NCI-H2107 treated with DMSO at 0.1 percent for 48 hours (cell line): ENCODE results near the gene IRF4.
"Not testable (repeated sequence)": the region's sequence is repeated elsewhere in the genome, so short reads cannot be mapped to it uniquely, and the experiment has no call there.

ENCODE experiments used
- DNase-seq: peaks from one replicate; lab custom pipeline; 2025; ENCODE audit not compliant: unreplicated experiment; lab: John Stamatoyannopoulos, UW

The IRF4 gene

DNA sequence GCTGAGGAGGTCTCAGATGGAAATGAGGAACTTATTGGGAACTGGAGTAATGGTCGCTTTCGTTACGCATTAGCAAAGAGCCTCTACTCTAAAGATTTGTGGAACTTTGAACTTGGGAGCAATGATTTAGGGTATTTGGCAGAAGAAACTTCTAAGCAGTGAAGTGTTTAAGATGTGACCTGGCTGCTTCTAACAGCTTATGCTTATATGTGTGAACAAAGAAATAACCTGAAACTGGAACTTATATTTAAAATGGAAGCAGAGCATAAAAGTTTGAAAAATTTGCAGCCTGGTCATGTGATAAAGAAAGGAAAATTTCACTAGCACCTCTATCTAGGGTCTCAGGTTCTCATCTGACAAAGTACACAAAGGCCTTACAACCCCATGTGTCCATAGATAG is 23.5 kb downstream of the IRF4 start:
- DNase-seq, result no peak

DNA sequence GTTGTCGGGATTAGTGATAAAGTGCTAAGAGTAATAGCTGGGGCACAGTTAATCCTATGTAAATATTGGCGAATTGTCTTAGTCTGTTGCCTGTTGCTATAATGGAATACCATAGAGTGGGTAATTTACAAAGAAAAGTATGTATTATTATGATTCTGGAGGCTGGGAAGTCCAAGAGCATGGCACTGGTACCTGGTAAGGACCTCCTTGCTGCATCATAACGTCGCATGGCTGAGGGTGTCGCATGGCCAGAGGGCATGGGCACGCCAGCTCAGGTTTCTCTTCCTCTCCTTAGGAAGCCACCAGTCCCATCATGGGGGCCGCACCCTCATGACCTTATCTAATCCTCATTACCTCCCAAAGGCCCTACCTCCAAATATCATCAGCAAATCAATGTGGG is 29.7 kb downstream of the IRF4 start:
- DNase-seq, result no peak

DNA sequence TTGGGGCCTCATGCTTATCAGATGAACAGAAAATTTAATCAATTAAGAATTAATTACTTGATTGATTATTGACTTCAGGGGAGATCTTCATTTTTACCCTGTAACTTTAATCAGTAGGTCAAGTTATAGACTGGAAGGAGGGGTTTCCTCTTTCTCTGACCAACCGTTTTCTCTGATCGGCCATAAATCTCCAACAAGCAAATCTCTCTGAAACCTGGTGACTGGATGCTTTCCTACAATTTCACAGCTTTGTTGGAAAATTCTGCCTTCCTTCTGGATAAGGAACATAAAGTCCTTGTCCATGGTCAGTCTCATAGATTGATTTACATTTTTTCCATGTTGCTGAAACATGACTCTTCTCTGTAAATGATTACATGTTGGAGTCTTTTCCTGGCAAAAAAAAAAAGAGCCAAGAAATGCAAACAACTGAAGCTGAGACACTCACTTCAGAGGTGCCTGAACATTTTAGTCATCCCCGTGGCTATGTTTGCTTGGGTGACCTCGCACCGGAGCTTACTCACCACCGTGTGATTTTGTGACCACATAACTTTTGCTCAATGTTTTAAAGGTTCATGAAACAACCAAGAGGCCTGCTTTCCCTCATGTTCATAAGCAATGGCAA is 31.0 kb downstream of the IRF4 start:
- no peak for DNase-seq

DNA sequence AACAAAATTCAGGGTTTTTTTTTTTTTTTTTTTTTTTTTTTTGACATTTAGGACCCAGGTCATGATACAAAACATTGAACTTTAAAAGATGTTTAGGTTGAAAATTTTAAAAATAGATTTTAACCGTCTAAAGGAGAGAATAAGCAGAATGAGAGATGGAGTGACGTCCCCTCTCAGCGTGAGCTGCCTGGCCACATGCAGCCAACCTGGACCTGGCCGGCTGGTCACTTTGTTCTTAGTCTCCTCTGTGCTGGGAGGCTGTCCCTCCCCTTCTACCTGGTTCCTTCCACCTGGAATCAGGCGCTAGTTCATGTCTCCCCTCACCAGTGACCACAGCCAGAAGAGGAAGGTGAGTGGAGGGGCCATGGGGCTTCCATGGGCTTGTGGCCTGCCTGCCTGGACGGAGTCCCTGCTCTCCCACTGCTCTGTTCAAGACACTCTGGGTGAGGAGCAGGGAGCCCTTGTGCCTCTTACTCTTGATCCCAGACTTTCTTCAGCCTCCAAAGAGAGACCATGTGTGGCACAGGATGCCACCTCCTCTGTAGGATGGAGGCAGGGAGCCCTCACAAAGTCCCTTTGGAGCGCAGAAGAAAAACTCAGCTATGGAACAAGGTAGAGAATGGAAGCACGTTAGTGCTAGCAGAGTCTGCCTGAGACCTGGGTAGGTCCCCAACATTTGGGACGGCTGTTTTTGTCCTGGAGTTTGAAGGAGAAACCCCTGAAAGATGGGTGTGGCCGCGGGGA is 31.7 kb downstream of the IRF4 start:
- no peak for DNase-seq

DNA sequence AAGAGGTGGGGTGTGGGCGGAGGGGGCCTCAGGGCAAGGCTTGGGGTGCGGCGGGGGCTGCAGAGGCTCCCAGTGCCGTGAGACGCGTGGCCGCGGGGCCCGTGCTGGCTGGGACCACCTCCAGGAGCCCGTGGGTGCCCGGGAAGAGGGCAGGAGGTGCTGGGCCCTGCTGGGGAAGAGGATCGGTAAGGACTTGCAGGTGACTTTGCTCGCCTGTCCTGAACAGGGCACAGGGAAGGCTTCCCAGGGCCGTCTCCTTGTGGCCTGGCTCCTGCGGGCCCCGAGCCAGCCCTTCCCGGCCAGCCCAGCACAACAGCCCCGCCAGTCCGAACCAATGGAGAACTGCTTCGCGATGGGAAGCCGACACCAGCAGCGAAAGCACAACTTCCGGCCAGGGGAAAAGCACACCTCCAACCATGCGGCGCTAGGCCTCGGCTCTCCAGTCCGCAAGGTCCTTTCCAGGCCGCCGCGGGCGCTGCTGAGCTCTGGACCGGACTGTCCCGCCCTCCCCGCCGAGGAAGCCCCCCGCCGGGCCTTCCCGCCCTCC is 32.3 kb downstream of the IRF4 start:
- DNase-seq, result no peak

DNA sequence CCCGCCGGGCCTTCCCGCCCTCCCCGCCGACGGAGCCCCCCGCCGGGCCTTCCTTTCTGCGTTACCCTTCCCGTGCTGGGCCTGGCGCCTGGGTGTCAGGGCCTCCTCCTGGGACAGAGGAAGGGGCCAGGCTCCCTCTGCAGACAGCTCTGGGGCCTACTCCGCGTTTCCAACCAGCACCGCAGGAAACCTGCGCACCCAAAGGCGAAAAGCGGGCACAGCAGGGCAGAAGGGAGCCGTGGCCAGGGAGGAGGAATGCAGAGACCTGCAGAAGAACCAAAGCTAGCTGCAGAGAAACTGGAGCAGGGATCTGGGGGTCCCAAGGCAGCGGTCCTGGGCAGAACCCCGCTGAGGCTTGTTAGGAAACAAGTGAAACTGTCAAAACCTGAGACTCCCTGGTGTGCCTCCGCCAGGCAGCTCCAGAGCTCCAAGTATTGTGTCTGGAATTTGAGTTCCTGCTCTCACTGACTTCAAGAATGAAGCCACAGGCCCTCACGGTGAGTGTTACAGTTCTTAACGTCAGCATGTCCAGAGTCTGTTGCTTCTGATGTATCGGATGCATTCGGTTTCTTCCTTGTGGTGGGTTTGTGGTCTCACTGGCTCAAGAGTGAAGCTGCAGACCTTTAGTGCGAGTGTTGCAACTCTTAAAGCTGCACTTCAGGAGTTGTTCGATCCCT is 33.3 kb downstream of the IRF4 start:
- DNase-seq, result no peak

DNA sequence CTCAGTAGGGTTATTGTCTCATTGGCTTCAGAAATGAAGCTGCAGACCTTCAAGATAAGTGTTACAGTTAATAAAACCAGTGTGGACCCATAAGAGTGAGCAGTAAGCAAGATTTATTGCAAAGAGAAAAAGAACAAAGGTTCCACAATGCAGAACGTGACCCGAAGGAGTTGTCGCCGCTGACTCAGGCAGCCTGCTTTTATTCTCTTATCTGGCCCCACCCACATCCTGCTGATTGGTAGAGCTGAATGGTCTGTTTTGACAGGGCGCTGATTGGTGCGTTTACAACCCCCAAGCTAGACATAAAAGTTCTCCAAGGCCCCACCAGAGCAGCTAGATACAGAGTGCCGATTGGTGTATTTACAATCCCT is 33.9 kb downstream of the IRF4 start:
- not testable (repeated sequence) for DNase-seq

DNA sequence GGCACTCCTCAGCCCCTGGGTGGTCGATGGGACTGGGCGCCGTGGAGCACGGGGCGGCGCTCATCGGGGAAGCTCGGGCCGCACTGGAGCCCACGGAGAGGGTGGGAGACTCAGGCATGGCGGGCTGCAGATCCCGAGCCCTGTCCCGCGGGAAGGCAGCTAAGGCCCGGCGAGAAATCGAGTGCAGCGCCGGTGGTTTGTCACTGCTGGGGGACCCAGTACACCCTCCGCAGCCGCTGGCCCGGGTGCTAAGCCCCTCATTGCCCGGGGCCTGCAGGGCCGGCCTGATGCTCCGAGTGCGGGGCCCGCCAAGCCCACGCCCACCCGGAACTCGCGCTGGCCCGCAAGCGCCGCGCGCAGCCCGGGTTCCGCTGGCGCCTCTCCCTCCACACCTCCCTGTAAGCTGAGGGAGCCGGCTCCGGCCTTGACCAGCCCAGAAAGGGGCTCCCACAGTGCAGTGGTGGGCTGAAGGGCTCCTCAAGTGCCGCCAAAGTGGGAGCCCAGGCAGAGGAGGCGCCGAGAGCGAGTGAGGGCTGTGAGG is 34.7 kb downstream of the IRF4 start:
- DNase-seq, result not testable (repeated sequence)

DNA sequence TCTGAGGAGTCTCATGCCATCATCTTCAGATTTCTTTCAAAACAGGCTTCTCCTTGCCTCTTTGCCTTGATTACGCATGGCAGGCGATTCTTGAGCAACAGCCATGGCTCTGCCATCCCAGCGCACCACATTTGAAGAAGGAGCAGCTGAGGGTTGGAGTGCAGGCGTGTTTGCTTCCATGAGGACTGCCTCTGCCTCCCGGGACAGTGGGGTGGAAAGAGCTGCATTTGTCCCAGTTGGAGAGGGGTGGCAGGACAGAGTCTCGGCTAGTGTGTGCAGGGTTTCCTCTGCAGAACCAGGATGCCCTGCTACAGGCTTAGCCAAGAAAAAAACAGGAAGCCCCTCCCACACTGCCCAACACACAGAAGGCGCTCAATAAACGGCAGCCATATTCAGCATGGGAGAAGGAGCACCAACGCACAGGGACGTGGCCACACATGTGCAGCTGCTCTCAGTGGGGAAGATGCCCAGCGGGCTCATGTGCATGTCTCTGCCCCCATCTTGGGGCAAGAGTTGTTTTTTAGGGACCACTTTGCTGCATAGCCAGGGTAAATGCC is 36.6 kb downstream of the IRF4 start:
- DNase-seq, result no peak

DNA sequence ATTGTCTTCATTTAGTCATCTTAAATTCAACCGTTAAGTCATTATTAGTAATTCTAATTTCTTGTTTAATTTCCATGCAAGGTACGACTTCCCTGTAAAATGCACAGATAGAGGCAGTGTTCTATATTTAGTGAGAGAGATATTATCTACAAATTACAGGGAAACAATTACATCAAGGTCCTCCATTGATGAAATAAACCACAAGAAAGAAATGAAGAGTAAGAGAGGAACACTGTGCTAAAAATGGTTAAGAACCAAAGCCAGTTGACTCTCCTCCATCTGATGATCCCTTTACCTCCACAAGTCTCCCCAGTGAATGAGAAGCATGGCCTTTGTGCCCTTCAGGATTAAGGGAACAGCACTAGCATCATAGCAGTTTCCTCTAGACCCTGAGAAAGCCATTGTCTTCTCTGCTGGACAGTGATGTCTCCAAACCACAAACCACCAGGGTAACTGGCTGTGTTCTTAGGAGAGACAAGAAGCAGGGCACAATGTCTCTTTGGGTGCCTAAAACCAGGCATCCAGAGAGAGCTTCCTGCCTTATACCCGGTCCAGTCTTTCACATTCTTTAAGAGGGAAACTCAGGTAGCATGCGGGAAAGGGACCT is 38.1 kb downstream of the IRF4 start:
- DNase-seq, result no peak

DNA sequence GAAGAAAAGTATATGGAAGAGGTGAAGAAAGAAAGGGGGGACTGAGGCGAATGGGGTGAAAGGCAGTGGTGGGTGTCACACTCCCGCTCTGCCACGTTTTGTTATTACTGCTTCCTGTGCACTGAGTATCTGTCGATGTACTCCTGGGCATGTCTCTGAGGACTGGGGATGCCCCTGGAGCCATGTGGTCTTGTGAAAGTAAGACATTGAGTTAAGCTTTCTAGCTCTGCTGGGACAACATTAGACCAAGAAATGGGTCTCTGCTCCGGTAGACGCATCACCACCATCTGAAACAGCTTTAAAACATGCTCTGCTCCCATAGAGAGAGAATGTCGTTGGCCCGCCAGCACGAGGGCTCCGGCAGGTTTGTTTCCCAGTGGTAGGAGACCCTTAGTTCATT is 40.0 kb downstream of the IRF4 start:
- DNase-seq, result no peak

DNA sequence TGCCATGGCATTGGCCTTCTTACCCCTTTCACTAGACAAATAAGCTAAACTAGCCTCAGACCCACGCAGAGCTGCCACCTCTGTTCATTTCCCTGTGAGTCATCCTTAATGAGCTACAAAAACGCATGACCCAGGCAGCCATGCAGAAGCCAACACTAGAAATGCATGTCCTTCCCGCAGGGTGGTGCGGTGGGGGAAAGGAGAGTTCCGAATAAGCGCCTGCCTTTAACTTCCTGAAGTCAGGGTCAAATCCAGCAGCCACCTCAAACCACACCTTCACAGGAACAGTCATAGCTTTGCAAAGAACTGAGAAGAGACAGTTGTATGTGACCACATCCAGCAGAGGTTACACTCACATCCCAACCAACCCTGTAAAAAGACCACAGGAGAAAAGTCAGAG is 40.4 kb downstream of the IRF4 start:
- DNase-seq, result no peak

DNA sequence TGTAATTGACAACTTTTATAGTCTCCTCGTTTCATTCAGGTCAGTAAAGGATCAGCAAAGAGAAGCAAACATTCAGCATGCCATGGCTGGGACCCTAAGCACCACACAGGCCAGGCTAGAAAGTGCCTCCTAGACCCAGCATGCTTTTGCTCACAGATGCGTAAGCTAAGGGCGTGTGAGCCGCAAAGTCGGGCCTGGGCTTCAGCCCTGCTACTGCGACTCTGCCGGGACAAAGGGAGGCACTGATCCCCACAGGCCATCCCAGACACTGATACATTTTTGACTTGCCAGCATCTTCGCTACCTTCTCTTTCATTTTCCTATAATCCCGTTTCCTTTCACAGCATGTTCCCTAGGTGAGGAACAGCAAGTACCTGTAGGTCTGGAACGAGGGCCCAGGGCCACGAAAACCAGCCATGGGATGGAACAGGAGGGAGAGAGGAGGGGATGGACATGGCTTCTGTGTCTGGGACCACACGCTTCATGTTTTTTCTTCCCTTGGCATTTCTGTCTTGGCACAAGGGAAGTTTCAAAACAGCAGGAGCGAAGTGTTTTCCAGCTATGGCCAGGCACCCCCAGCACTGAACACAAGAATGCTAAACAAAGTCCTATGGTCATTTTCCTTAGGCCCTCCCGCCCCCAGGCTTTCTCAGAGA is 42.6 kb downstream of the IRF4 start:
- DNase-seq, result no peak

DNA sequence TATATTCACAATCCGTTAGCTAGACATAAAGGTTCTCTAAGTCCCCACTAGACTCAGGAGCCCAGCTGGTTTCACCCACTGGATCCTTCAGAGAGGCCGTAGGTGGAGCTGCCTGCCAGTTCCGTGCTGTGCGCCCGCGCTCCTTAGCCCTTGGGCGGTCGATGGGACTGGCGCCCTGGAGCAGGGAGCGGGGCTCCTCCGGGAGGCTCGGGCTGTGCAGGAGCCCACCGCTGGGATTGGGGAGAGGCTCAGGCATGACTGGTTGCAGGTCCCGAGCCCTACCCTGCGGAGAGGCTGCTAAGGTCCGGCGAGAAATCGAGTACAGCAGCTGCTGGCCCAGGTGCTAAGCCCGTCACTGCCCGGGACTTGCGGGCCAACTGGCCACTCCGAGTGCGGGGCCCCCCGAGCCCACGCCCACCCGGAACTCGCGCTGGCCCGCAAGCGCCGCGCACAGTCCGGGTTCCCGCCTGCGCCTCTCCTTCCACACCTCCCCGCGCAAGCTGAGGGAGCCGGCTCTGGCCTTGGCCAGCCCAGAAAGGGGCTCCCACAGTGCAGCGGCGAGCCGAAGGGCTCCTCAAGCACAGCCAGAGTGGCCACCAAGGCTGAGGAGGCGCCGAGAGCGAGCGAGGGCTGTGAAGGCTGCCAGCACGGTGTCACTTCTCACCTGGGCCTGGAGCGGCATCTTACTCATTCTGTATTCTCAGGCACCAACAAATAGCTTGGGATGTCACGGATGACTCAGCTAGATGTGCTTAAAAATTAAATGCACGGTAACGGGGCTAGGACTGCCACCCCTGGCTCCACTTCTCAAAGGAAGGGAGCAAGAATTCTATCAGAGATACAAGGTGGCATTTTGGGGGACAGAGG is 44.1 kb downstream of the IRF4 start:
- DNase-seq, result no peak

DNA sequence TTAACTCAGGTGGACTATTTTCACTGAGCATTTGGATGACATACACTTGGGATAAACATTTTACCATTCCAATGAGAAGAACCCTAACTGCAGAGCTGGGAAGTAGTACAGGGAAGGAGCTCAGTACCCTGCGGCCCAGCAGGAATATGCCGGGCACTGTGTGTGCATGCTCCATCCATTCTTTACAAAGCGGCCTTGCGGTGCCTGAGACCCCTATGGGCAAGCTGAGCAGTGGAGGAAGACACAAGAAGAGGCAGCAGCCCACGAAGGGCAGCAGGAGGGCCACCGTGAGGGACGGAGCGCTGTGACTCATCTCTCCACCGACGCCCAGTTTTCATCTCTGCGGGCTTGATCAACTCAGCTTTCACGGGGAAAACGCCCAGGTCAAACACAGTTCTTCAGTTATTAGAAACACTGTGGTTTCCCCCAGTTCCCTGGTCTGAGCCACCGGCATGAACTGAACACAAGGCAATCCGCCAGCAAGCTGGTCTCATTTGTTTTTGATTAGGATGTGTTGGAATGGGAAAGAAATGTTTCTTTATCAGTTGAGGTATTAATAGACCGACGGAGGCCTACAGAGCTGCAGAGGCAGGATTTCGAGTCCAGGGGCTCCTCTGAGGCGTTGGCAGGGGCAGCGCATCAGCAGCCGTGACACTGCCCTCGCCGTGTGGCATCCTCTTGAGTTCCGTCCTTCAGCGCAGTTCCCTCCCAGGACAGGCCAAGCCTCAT is 44.9 kb downstream of the IRF4 start:
- DNase-seq, result no peak

DNA sequence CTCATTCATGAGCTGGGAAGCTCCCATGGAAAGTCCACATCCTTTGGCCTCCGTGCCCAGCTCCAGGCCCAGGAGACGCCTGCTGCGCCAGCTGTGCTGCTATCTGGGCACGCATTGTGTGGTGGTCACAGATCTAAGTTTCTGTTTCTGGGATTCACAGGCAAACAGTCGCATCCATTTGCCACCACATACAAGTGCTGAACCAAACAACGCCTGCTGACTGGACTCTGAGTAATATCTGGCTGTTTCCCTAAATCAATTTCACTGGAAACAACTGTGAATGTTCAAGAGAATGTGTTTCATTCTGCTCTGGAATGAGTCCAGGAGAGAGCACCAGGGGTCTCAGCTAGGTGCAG is 45.5 kb downstream of the IRF4 start:
- no peak for DNase-seq

DNA sequence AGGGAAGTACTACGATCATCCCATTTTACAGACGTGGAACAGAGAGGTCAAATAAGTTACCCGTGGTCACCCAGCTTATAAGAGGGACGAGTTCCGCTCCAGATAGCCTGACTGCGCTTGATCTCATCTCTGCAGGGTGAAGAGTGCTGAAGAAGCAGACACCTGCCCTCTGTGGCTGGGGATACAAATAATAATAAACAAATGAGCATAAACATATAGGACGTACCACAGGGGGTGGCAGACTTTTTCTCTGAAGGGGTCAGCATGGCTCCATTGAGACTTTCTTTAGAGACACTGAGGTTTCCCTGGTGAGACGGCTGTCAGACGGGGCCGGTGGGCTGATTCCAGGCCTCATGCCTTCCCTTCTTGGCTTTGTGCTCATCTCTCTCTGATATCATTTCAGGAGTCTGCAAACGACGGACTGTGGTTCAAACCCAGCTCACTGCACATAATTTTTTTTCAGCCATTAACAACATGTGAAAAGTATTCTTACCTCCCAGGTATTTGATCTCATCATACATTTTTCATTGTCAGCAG is 47.1 kb downstream of the IRF4 start:
- DNase-seq, result no peak

DNA sequence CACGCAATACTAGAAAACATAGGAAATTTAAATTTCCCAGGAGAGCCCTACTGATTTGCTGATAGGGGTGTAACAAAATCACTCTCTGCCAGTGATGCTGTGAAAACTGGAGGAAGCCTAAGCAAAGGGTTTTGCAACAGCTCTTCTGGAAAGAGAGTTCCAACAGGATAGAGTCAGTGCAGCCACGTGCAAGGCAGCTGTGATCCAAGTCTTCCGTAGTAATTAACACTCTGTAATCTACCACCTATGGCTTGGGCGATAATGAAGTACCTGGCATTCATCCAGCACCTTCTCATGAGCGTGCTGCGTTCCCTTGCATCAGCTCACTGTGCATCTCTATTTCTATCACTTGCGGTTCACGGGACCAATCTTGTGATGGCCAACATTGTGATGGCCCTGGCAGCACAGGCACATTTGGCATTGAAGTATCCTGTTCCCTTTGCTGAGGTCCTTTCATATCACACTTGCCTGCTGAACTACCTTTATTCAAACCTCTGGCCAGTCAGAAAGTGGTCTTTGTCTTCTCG is 48.2 kb downstream of the IRF4 start:
- DNase-seq, result no peak
